B cell (primary cell): ENCODE measurements around the gene COG7. TPM values are rescaled to one million over a fixed set of nuclear protein-coding genes. Genes with fewer than 3 reads are reported as not detected.

Experiments used
- ATAC-seq: fragments of 200-7000 bp; cut with Tn5 transposase; one replicate; pipeline ENCODE4 v1.10.0; 2021; ENCODE audit warnings: low read depth, mild to moderate bottlenecking, moderate number of reproducible peaks, moderate library complexity
- CTCF ChIA-PET: fragments of 350-600 bp; sonication (Branson Sonifier 250); formaldehyde crosslinking; loops from one replicate; lab custom pipeline; 2021; ENCODE audit warnings: antibody characterized with exemption, inconsistent platforms; lab: Charles Lee
- POLR2A ChIA-PET: fragments of 350-600 bp; sonication (Branson Sonifier 250); formaldehyde crosslinking; loops from one replicate; lab custom pipeline; 2021; ENCODE audit warnings: antibody characterized with exemption; lab: Charles Lee
- DNase-seq: peaks from one replicate; pipeline ENCODE4 v3.0.0; 2013
- H2AFZ ChIP-seq: 2 replicates; pipeline ENCODE4 v1.6.1; 2012; ENCODE audit warnings: mild to moderate bottlenecking, low read depth, low read length; ENCODE audit not compliant: insufficient read depth, poor library complexity, severe bottlenecking
- H3K27ac ChIP-seq, 2 donors: 1 replicate in 1 of 2; 2 replicates in 1 of 2; pipeline ENCODE4 v1.5.1; 2012 to 2013; ENCODE audit warnings: low read length in 2 of 2, mild to moderate bottlenecking in 2 of 2, moderate library complexity in 1 of 2
- H3K27me3 ChIP-seq, 4 experiments: fragments of 200-600 bp in 1 of 4; sonication (generic) in 1 of 4; replicated peaks in 1 of 4; 1 replicate in 2 of 4; 2 replicates in 2 of 4; pipeline versions ENCODE4 v1.6.1 to v1.7.0; 2013 to 2016; ENCODE audit warnings: low read length in 3 of 4, mild to moderate bottlenecking in 2 of 4, mixed read lengths in 1 of 4, moderate library complexity in 1 of 4; ENCODE audit not compliant: insufficient read depth in 4 of 4, control insufficient read depth in 3 of 4; ENCODE audit errors: control extremely low read depth in 1 of 4
- H3K36me3 ChIP-seq, 2 experiments: replicated peaks in 1 of 2; 1 replicate in 1 of 2; 2 replicates in 1 of 2; pipeline versions ENCODE4 v1.6.1 to v1.7.1; 2013; ENCODE audit warnings: low read length in 1 of 2; ENCODE audit not compliant: insufficient read depth in 2 of 2, control insufficient read depth in 1 of 2; ENCODE audit errors: control extremely low read depth in 1 of 2, extremely low read depth in 1 of 2
- H3K4me1 ChIP-seq, 2 donors: fragments of 200-600 bp in 1 of 2; sonication (generic) in 1 of 2; 1 replicate in 1 of 2; 2 replicates in 1 of 2; pipeline versions ENCODE4 v1.5.1 to v1.6.1; 2013 to 2017; ENCODE audit warnings: low read length in 2 of 2; ENCODE audit not compliant: control insufficient read depth in 2 of 2, insufficient read depth in 2 of 2
- H3K4me2 ChIP-seq: replicated peaks from 2 replicates; pipeline ENCODE3; 2012; ENCODE audit warnings: mild to moderate bottlenecking, low read depth, low read length; ENCODE audit not compliant: poor library complexity, severe bottlenecking
- H3K4me3 ChIP-seq, 5 experiments: fragments of 200-600 bp in 1 of 5; sonication (generic) in 1 of 5; 1 replicate in 3 of 5; 2 replicates in 2 of 5; pipeline versions ENCODE4 v1.5.1 to v1.7.0; 2011 to 2016; ENCODE audit warnings: low read length in 4 of 5, mild to moderate bottlenecking in 4 of 5, low read depth in 2 of 5, control low read depth in 1 of 5, moderate library complexity in 1 of 5; ENCODE audit not compliant: insufficient read depth in 1 of 5; ENCODE audit errors: control extremely low read depth in 1 of 5, extremely low read depth in 1 of 5
- H3K79me2 ChIP-seq: fragments of 200-600 bp; sonication (generic); one replicate; pipeline ENCODE4 v1.6.0; 2016; ENCODE audit warnings: low read length; ENCODE audit not compliant: control insufficient read depth, insufficient read depth
- H3K9ac ChIP-seq: fragments of 200-600 bp; sonication (generic); 2 replicates; pipeline ENCODE4 v1.6.1; 2017; ENCODE audit warnings: mild to moderate bottlenecking, low read length, moderate library complexity
- H3K9me3 ChIP-seq, 3 donors: one replicate each; pipeline versions ENCODE4 v1.6.1 to v1.7.1; 2013; ENCODE audit warnings: low read length in 2 of 3; ENCODE audit not compliant: control insufficient read depth in 2 of 3, insufficient read depth in 1 of 3; ENCODE audit errors: control extremely low read depth in 1 of 3
- H4K20me1 ChIP-seq: 2 replicates; pipeline ENCODE4 v1.6.0; 2012; ENCODE audit warnings: mild to moderate bottlenecking, low read length; ENCODE audit not compliant: insufficient read depth, control insufficient read depth, poor library complexity, severe bottlenecking
- H3K27ac Mint-ChIP-seq: one replicate; pipeline ENCODE4 v1.8.0; 2021; ENCODE audit warnings: mixed read lengths
- H3K27me3 Mint-ChIP-seq: one replicate; pipeline ENCODE4 v1.8.0; 2021; ENCODE audit warnings: mixed read lengths
- H3K4me1 Mint-ChIP-seq: one replicate; pipeline ENCODE4 v1.8.0; 2021; ENCODE audit warnings: mixed read lengths
- H3K4me3 Mint-ChIP-seq: one replicate; pipeline ENCODE4 v1.8.0; 2021; ENCODE audit warnings: mixed read lengths
- H3K9me3 Mint-ChIP-seq: one replicate; pipeline ENCODE4 v1.8.0; 2022; ENCODE audit warnings: mixed read lengths; ENCODE audit not compliant: insufficient read depth
- EZH2 ChIP-seq: IDR thresholded peaks from 2 replicates; pipeline ENCODE4 v1.6.1; 2012; ENCODE audit warnings: borderline replicate concordance, low read depth, mild to moderate bottlenecking, moderate library complexity, low read length; ENCODE audit not compliant: insufficient read depth, poor library complexity, severe bottlenecking
- WGBS: methylation state at CpG from one replicate; pipeline ENCODE4 v1.1.5; 2013; ENCODE audit warnings: missing lambda C conversion rate; ENCODE audit not compliant: insufficient coverage; 5-methylcytosine and 5-hydroxymethylcytosine counted together
- intact Hi-C: fragments of 100-400 bp; cut with micrococcal nuclease; formaldehyde crosslinking; loops from one replicate; pipeline ENCODE4 v1.10.0; 2022
- polyA plus RNA-seq: library from polyadenylated mRNA; depleted of rRNA; stranded (reverse); fragments of >200 nt; gene quantifications from 2 replicates; pipeline ENCODE4 v1.2.3, GENCODE V29; 2012
- total RNA-seq, 2 donors: library from RNA; stranded (reverse); fragments of 120-200 nt in 1 of 2; gene quantifications; 1 replicate in 1 of 2; 2 replicates in 1 of 2; pipeline versions ENCODE4 v1.2.3 to v1.2.4, GENCODE V29; 2013 to 2022
- TF ChIP-seq, protein P1 (sequence below): fragments of 200-600 bp; IDR thresholded peaks from one replicate; pipeline ENCODE4 v1.8.0; 2022; ENCODE audit warnings: antibody characterized with exemption, mild to moderate bottlenecking

COG7 gene
- total and polyA plus RNA-seq, 2 donors (not counting 1 experiment from before 2014, with no cell fraction given): 21.3 to 37.8 TPM

DNA sequence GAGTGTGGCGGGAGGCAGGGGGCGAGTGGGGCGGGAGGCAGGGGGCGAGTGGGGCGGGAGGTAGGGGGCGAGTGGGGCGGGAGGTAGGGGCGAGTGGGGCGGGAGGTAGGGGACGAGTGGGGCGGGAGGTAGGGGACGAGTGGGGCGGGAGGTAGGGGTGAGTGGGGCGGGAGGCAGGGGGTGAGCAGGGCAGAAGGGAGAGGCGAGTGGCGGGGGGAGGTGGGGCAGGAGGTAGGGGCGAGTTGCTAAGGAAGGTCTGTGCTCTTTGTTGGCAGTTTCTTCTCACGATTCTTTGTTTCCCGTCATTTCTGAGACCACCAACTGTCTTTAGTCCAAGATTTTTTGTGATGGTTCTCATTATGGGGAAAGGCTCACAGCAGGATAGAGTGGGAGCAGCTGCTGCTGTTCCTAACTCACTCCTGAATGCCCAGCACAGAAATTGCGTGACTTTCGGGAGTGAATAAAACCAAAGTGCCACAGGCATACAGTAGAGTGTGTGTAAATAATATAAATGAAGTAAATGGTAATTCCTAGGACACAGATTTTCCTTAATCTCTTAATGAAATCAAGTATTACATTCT is 44.7 kb downstream of the COG7 start:
- Mint-ChIP-seq H3K4me1 (no peaks in the 10 kb centered on the region), H3K27me3 (no peaks in the 10 kb centered on the region), H3K9me3 (no peaks in the 10 kb centered on the region), H3K4me3 (no peak overlapping the region), H3K27ac (no peak overlapping the region)
- Histone ChIP-seq H2AFZ (no peak overlapping the region), H3K9ac (no peak overlapping the region), H3K36me3 (peaks cover 11 to 55% of the 10 kb centered on the region in 2 experiments), H3K27ac (no peak overlapping the region), H3K4me2 (no peak overlapping the region), H3K4me1 (no peaks in the 10 kb centered on the region), H3K79me2 (no peaks in the 10 kb centered on the region), H3K9me3 (no peaks in the 10 kb centered on the region), H3K4me3 (no peak overlapping the region), H4K20me1 (no peaks in the 10 kb centered on the region), H3K27me3 (no peaks in the 10 kb centered on the region)
- 100% methylated on average over 1 of the region's 21 CpGs for WGBS
- ChIA-PET POLR2A (no interaction called here), CTCF (no interaction called here)
- TF ChIP-seq, protein P1, sequence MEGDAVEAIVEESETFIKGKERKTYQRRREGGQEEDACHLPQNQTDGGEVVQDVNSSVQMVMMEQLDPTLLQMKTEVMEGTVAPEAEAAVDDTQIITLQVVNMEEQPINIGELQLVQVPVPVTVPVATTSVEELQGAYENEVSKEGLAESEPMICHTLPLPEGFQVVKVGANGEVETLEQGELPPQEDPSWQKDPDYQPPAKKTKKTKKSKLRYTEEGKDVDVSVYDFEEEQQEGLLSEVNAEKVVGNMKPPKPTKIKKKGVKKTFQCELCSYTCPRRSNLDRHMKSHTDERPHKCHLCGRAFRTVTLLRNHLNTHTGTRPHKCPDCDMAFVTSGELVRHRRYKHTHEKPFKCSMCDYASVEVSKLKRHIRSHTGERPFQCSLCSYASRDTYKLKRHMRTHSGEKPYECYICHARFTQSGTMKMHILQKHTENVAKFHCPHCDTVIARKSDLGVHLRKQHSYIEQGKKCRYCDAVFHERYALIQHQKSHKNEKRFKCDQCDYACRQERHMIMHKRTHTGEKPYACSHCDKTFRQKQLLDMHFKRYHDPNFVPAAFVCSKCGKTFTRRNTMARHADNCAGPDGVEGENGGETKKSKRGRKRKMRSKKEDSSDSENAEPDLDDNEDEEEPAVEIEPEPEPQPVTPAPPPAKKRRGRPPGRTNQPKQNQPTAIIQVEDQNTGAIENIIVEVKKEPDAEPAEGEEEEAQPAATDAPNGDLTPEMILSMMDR: no peak
- no peak for TF ChIP-seq EZH2
- intact Hi-C loops: no loop called here
- DNase-seq (no peak), ATAC-seq (no peak)

DNA sequence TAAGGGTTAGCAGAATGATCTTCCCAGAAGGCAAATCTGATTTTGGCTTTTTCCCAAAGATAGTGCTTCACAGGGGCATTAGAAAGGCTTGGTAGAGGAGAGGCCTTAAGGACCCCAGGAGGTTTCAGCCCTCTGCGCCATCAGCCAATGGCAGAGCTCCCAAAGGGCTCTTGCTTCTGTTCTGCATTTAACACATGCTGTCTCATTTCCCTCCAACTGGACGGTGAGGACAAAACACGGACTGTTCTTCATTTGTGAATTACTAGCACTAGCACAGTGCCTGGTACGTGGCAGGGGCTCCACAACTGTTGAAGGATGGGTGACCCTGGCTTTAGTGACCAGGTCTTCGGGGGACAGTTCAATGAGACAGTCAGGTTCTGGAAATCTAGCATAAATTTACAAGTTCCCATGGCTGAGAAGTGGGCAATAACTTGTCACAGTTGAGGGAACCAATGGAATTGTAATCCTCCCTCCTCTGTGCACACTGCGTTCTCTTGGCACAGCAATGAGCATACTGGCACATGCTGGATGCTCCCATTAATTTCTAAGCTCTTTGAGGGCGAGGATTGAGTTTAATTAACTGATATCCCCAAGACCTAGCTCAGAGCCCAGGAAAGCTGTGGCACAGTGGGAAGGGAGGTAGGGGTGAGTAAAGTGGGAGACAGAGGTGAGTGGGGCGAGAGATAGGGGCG is 45.4 kb downstream of the COG7 start:
- no peaks in the 10 kb centered on the region for H4K20me1 ChIP-seq
- ChIA-PET CTCF (interaction anchor here (2.1 kb wide), 1 partner anchor 29 kb away, joined by 4 read pairs; no protein-coding TSS in a partner anchor), POLR2A (no interaction called here)
- no peak overlapping the region for H2AFZ ChIP-seq
- no peak overlapping the region for H3K27ac ChIP-seq
- no peaks in the 10 kb centered on the region for H3K79me2 ChIP-seq
- H3K9me3 ChIP-seq: no peaks in the 10 kb centered on the region
- DNase-seq (no peak), ATAC-seq (no peak)
- no peak overlapping the region for H3K4me3 Mint-ChIP-seq
- WGBS: 100% methylated on average over 5 of the region's 9 CpGs
- H3K27ac Mint-ChIP-seq: no peak overlapping the region
- H3K9ac ChIP-seq: no peak overlapping the region
- no peaks in the 10 kb centered on the region for H3K4me1 ChIP-seq
- no peaks in the 10 kb centered on the region for H3K4me1 Mint-ChIP-seq
- H3K4me2 ChIP-seq: no peak overlapping the region
- intact Hi-C loops: no loop called here
- H3K4me3 ChIP-seq: no peak overlapping the region
- TF ChIP-seq, protein P1: no peak
- TF ChIP-seq EZH2: no peak
- no peaks in the 10 kb centered on the region for H3K9me3 Mint-ChIP-seq
- no peaks in the 10 kb centered on the region for H3K27me3 ChIP-seq
- peaks cover 11 to 56% of the 10 kb centered on the region in 2 experiments for H3K36me3 ChIP-seq
- H3K27me3 Mint-ChIP-seq: no peaks in the 10 kb centered on the region
